RWPE1 (cell line): ENCODE data around the gene LENG9.

Experiments
- CTCF ChIA-PET: fragments of 350-600 bp; sonication (Branson Sonifier 250); formaldehyde crosslinking; extraction: SDS; loops from one replicate; lab custom pipeline; 2021; lab: Yijun Ruan, JAX
- POLR2A ChIA-PET: fragments of 400-600 bp; formaldehyde crosslinking; extraction: SDS; loops from one replicate; lab custom pipeline; 2020; ENCODE audit warnings: antibody characterized with exemption; ENCODE audit not compliant: low non-redundant PET; lab: Yijun Ruan, JAX
- DNase-seq: peaks from one replicate; pipeline ENCODE4 v3.0.0; 2012; ENCODE audit warnings: low spot score
- H3K27ac ChIP-seq: fragments of 450-650 bp; 2 replicates; pipeline ENCODE4 v1.5.1; 2017
- TF ChIP-seq, protein P1 (sequence below): fragments of 450-650 bp; conservative IDR thresholded peaks from 2 replicates; pipeline ENCODE4 v1.5.1; 2017; ENCODE audit warnings: low read depth, mild to moderate bottlenecking

LENG9 gene

DNA sequence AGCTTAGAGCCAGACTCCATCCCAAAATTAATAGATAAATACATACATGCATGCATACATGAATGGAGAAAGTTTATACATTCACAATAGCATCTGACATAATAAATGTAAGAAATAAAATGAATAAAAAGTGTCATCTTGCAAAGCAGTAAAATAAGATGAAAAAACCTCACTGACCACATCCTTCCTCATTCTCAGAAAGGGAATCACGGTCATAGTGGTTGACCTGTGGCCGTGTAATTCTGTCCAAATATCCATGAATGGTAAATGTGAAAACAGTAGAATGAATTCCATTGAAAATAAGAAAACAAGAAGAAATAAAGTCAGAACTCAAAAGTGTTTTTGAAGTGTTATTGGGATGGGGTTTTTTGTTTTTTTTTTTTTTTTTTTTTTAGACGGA, 19.3 kb upstream of the LENG9 start:
- TF ChIP-seq, protein P1, sequence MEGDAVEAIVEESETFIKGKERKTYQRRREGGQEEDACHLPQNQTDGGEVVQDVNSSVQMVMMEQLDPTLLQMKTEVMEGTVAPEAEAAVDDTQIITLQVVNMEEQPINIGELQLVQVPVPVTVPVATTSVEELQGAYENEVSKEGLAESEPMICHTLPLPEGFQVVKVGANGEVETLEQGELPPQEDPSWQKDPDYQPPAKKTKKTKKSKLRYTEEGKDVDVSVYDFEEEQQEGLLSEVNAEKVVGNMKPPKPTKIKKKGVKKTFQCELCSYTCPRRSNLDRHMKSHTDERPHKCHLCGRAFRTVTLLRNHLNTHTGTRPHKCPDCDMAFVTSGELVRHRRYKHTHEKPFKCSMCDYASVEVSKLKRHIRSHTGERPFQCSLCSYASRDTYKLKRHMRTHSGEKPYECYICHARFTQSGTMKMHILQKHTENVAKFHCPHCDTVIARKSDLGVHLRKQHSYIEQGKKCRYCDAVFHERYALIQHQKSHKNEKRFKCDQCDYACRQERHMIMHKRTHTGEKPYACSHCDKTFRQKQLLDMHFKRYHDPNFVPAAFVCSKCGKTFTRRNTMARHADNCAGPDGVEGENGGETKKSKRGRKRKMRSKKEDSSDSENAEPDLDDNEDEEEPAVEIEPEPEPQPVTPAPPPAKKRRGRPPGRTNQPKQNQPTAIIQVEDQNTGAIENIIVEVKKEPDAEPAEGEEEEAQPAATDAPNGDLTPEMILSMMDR = no peak
- H3K27ac ChIP-seq = no peak overlapping the region
- DNase-seq = no peak
- ChIA-PET CTCF (no interaction called here), POLR2A (no interaction called here)

DNA sequence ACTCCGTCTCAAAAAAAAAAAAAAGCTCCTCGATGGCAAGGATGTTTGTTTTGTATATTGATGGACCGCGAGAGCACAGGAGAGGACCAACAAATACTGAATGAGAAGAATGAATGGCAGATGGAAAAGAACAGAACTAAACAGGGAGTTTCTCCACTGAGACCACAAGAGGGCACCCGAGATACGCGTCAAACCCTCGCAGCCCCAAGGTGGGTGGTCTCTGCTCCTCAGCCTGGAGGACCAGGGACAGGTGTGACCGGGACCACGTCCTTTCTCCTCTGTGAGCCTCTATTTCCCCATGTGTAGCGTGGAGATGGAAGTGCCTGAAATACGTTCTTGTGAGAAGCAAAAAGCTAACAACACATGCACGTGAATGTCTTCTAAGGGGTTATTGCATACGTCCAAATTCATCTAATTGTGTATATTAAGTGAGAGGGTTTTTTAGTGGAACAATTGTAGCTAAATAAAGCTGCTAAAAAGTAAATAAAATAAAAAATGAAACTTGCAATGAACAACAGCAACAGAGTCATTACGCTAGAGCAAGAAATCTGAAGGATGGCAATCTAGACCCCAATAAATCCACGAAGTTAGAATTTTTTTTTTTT, 17.9 kb upstream of the LENG9 start:
- TF ChIP-seq, protein P1 = peak; percentile 80
- CTCF ChIA-PET = interaction anchor here (0.7 to 1.7 kb wide), 7 partner anchors 8 to 610 kb away, joined by 3 to 5 read pairs (median 3); partner anchors contain the start of gene CDC42EP5
- POLR2A ChIA-PET = no interaction called here
- peak; percentile 42 for DNase-seq
- H3K27ac ChIP-seq = no peak overlapping the region

DNA sequence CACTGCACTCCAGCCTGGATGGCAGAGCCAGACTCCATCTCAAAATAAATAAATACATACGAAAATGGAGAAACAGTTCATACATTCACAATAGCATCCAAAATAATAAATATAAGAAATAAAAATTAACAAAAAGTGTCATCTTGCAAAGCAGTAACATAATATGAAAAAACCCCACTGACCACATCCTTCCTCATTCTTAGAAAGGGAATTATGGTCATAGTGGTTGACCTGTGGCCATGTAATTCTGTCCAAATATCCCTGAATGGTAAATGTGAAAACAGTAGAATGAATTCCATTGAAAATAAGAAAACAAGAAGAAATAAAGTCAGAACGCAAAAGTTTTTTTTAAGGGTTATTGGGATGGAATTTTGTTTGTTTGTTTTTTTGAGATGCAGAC, 16.5 kb upstream of the LENG9 start:
- no peak for DNase-seq
- CTCF ChIA-PET = interaction anchor here (1.0 kb wide), 1 partner anchor 194 kb away, joined by 7 read pairs; no protein-coding TSS in a partner anchor
- TF ChIP-seq, protein P1 = no peak
- H3K27ac ChIP-seq = no peak overlapping the region
- POLR2A ChIA-PET = no interaction called here

DNA sequence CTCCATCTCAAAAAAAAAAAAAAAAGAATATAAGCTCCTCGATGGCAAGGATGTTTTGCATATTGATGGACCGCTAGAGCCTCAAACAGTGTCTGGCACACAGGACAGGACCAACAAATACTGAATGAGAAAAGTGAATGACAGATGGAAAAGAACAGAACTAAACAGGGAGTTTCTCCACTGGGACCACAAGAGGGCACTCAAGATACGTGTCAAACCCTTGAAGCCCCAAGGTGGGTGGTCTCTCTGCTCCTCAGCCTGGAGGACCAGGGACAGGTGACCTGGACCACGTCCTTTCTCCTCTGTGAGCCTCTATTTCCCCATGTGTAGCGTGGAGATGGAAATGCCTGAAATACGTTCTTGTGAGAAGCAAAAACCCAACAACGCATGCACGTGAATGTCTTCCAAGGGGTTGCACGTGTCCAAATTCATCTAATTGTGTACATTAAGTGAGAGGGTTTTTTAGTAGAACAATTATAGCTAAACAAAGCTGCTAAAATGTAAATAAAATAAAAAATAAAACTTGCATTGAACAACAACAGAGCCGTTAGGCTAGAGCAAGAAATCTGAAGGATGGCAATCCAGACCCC, 15.2 kb upstream of the LENG9 start:
- ChIA-PET POLR2A (no interaction called here), CTCF (interaction anchor here (0.6 to 1.0 kb wide), 4 partner anchors 34 to 648 kb away, joined by 3 to 7 read pairs (median 4); no protein-coding TSS in a partner anchor)
- TF ChIP-seq, protein P1 = peak; percentile 79
- H3K27ac ChIP-seq = no peak overlapping the region
- no peak for DNase-seq

DNA sequence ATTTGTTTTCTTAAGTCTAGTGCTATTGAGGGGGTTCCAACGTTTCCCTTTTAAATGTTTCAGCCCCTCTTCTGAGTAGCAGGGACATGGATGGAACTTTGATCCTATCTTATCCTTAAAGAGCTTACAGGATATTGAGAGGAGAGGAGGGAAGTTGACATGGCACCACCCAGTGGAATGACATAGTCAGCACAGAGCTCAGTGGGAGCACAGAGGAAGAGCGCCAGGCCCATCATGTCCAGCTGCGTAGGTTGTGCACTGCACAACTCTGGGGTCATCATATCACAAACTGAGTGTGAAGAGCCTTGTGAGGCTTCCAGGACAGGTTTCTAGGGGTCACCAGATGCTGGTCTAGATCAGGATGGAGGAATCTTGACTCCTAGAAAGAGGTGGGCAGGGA, 14.1 kb upstream of the LENG9 start:
- no peak overlapping the region for H3K27ac ChIP-seq
- TF ChIP-seq, protein P1 = no peak
- POLR2A ChIA-PET = no interaction called here
- CTCF ChIA-PET = interaction anchor here (0.7 kb wide), 1 partner anchor 15 kb away, joined by 3 read pairs; no protein-coding TSS in a partner anchor
- no peak for DNase-seq

DNA sequence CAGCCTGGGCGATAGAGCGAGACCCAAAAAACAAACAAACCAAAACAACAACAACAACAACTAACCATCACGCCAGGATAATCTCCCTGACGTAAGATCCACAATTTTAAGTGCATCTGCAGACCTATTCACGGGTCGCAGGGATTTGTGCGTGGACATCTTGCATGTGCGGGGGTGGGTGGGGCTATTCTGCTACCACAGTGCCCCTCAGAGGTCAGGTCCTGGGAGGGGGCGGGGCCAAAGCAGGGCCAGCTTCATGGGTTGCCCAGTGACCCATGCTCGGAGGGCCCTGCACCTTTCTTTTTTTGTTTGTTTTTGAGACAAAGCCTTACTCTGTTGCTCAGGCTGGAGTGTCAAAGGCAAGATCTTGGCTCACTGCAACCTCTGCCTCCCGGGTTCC, 12.1 kb upstream of the LENG9 start:
- CTCF ChIA-PET = no interaction called here

More for the DNA sequence above, 12.1 kb upstream of the LENG9 start:
- TF ChIP-seq, protein P1 = no peak
- no peak for DNase-seq
- POLR2A ChIA-PET = no interaction called here
- no peak overlapping the region for H3K27ac ChIP-seq
